ENCODE results near the gene C10orf62. TPM values are rescaled to one million over a fixed set of nuclear protein-coding genes. Genes with fewer than 3 reads are reported as not detected.
A peak's percentile ranks its signal among the peaks of the same experiment; 100 is the strongest.

The C10orf62 gene
- total and polyA plus RNA-seq, 2 of the 13 experiments (the other 11 are each of a cell fraction or from before 2014, with no cell fraction given): 0.61 to 1.6 TPM

- TF ChIP-seq GABPB1 (CRISPR knock-in tag; IDR thresholded peaks at IDR 0.05): peak; percentile 70; the same call in 1 of the 2 replicates
- TF ChIP-seq ARID5B (CRISPR knock-in tag; IDR thresholded peaks at IDR 0.05): peak; percentile 15; the same call in 1 of the 2 replicates
- peak; percentile 70; the same call in 1 of the 2 replicates for TF ChIP-seq E2F5 (CRISPR knock-in tag; conservative IDR thresholded peaks at IDR 0.05)
- TF ChIP-seq RBFOX2 (IDR thresholded peaks at IDR 0.05; ENCODE audit: low read depth, low read length): peak; percentile 78
- peak; percentile 49; the same call in 1 of the 2 replicates for TF ChIP-seq KAT7 (CRISPR knock-in tag; IDR thresholded peaks at IDR 0.05; ENCODE audit: borderline replicate concordance)
- peak; percentile 35; the same call in 1 of the 2 replicates for TF ChIP-seq GATAD2A (CRISPR knock-in tag; IDR thresholded peaks at IDR 0.05)
- 0 out of 2 replicates have a peak, but pooled peaks have one; percentile 49 for TF ChIP-seq ZNF691 (CRISPR knock-in tag; IDR thresholded peaks at IDR 0.05; ENCODE audit: borderline replicate concordance, low read depth)
- no peak for TF ChIP-seq ZNF660 (CRISPR knock-in tag; IDR thresholded peaks at IDR 0.05; ENCODE audit: borderline replicate concordance, low read depth)
- peak; percentile 89 for TF ChIP-seq MAFF (IDR thresholded peaks at IDR 0.05; ENCODE audit: low read depth, low read length)
- TF ChIP-seq SAP130 (CRISPR knock-in tag; IDR thresholded peaks at IDR 0.05; ENCODE audit: low read depth): peak; percentile 93
- no peak for TF ChIP-seq ZNF891 (CRISPR knock-in tag; IDR thresholded peaks at IDR 0.05)
- TF ChIP-seq RFX5 (IDR thresholded peaks at IDR 0.05; ENCODE audit: low read depth, low read length): peak; percentile 89
- TF ChIP-seq KDM1A (CRISPR knock-in tag; IDR thresholded peaks at IDR 0.05): peak; percentile 51; the same call in 1 of the 2 replicates
- 0 out of 2 replicates have a peak, but pooled peaks have one; percentile 35 for TF ChIP-seq KDM3A (CRISPR knock-in tag; IDR thresholded peaks at IDR 0.05; ENCODE audit: low read depth)
- TF ChIP-seq ZBTB2 (CRISPR knock-in tag; IDR thresholded peaks at IDR 0.05; ENCODE audit: low read depth): no peak
- TF ChIP-seq SSRP1 (CRISPR knock-in tag; IDR thresholded peaks at IDR 0.05): no peak
- TF ChIP-seq SRY (CRISPR knock-in tag; IDR thresholded peaks at IDR 0.05): peak; percentile 15; the same call in 1 of the 2 replicates
- TF ChIP-seq IKZF5 (CRISPR knock-in tag; IDR thresholded peaks at IDR 0.05): peak; percentile 59
- TF ChIP-seq TARDBP (CRISPR knock-in tag; IDR thresholded peaks at IDR 0.05): 0 out of 2 replicates have a peak, but pooled peaks have one; percentile 18
- TF ChIP-seq MAF1 (CRISPR knock-in tag; IDR thresholded peaks at IDR 0.05; ENCODE audit: borderline replicate concordance): no peak
- peak; percentile 63; the same call in 1 of the 2 replicates for TF ChIP-seq RXRA (CRISPR knock-in tag; IDR thresholded peaks at IDR 0.05)
- TF ChIP-seq MAFK (conservative IDR thresholded peaks at IDR 0.05 in 1 of 2, IDR thresholded peaks at IDR 0.05 in 1 of 2; ENCODE audit: low read length in 2 of 2): peak; percentile 86 to 94
- TF ChIP-seq MEIS1 (CRISPR knock-in tag; IDR thresholded peaks at IDR 0.05; ENCODE audit: borderline replicate concordance): no peak
Observed at GRCh38 chr10:97640174-97640867, 50.8 kb downstream of the C10orf62 start, which contains the start of gene PI4K2A (continued).
